ENCODE data around the gene STX8. TPM values are rescaled to one million over a fixed set of nuclear protein-coding genes. Genes with fewer than 3 reads are reported as not detected.

Gene STX8
- total RNA-seq, 1 experiment from 2014 or later, result 50.3 TPM

GRCh38 chr17:9329251-9329921 is 246.2 kb downstream of the STX8 start:
- POLR2A ChIA-PET, result no interaction called here
- ATAC-seq, result no peak

GRCh38 chr17:9324864-9325263 is 250.8 kb downstream of the STX8 start:
- intact Hi-C loops (cut with micrococcal nuclease; ENCODE audit: unreplicated experiment), result no loop called here

More at GRCh38 chr17:9329251-9329921, 246.2 kb downstream of the STX8 start:
- no peaks in the 10 kb centered on the region for H3K4me1 ChIP-seq (ENCODE audit: control insufficient read depth, insufficient read depth, low read length)
- no peak for DNase-seq (ENCODE audit: low read depth, low spot score)
- no peaks in the 10 kb centered on the region for H3K27me3 ChIP-seq (ENCODE audit: control insufficient read depth, insufficient read depth, low read length)
- TF ChIP-seq REST (IDR thresholded peaks at IDR 0.05; ENCODE audit: insufficient read depth in 1 of 2, low read depth in 2 of 2, low read length in 1 of 2) (no peak), CTCF (IDR thresholded peaks at IDR 0.05) (no peak), TCF7L2 (IDR thresholded peaks at IDR 0.05; ENCODE audit: low read depth, low read length) (no peak), POLR2AphosphoS5 (IDR thresholded peaks at IDR 0.05; ENCODE audit: low read depth, low read length) (no peak), SIN3A (IDR thresholded peaks at IDR 0.05; ENCODE audit: borderline replicate concordance, insufficient read depth, low read depth, low read length) (no peak)
- in situ Hi-C loops (cut with HindIII; ENCODE audit: low pct_unique_long_range_greater_than_20kb, low sequenced_read_pairs), result no loop called here
- H3K36me3 ChIP-seq (ENCODE audit: control insufficient read depth, insufficient read depth, low read length), result no peaks in the 10 kb centered on the region
- intact Hi-C loops (cut with micrococcal nuclease; ENCODE audit: unreplicated experiment), result no loop called here
- CTCF ChIA-PET, result no interaction called here
- H3K9me3 ChIP-seq (ENCODE audit: control insufficient read depth, insufficient read depth, low read depth, low read length), result no peaks in the 10 kb centered on the region
- no TSS peak for BruUV-seq (replicated peaks)
- H3K4me3 ChIP-seq (ENCODE audit: low read depth in 2 of 2, low read length in 2 of 2), result no peak overlapping the region
- no peak overlapping the region for H3K27ac ChIP-seq (ENCODE audit: low read length)

More at GRCh38 chr17:9324864-9325263, 250.8 kb downstream of the STX8 start:
- TF ChIP-seq POLR2AphosphoS5 (IDR thresholded peaks at IDR 0.05; ENCODE audit: low read depth, low read length), result no peak
- no peak for TF ChIP-seq REST (IDR thresholded peaks at IDR 0.05; ENCODE audit: insufficient read depth in 1 of 2, low read depth in 2 of 2, low read length in 1 of 2)
- TF ChIP-seq CTCF (IDR thresholded peaks at IDR 0.05), result no peak
- no peak for TF ChIP-seq TCF7L2 (IDR thresholded peaks at IDR 0.05; ENCODE audit: low read depth, low read length)
- TF ChIP-seq SIN3A (IDR thresholded peaks at IDR 0.05; ENCODE audit: borderline replicate concordance, insufficient read depth, low read depth, low read length), result no peak
- no TSS peak for BruUV-seq (replicated peaks)
- no peaks in the 10 kb centered on the region for H3K27me3 ChIP-seq (ENCODE audit: control insufficient read depth, insufficient read depth, low read length)
- CTCF ChIA-PET, result no interaction called here
- H3K4me1 ChIP-seq (ENCODE audit: control insufficient read depth, insufficient read depth, low read length), result no peaks in the 10 kb centered on the region
- POLR2A ChIA-PET, result no interaction called here
- DNase-seq (ENCODE audit: low read depth, low spot score) (no peak), ATAC-seq (no peak; the same call in 1 of the 2 replicates)
- no peaks in the 10 kb centered on the region for H3K36me3 ChIP-seq (ENCODE audit: control insufficient read depth, insufficient read depth, low read length)
- H3K4me3 ChIP-seq (ENCODE audit: low read depth in 2 of 2, low read length in 2 of 2), result no peak overlapping the region
- no peaks in the 10 kb centered on the region for H3K9me3 ChIP-seq (ENCODE audit: control insufficient read depth, insufficient read depth, low read depth, low read length)
- in situ Hi-C loops (cut with HindIII; ENCODE audit: low pct_unique_long_range_greater_than_20kb, low sequenced_read_pairs), result no loop called here
- H3K27ac ChIP-seq (ENCODE audit: low read length), result no peak overlapping the region
